T-helper 9 cell (primary cell): ENCODE measurements around the gene ABR.
"Not testable (repeated sequence)": the region's sequence is repeated elsewhere in the genome, so short reads cannot be mapped to it uniquely, and the experiment has no call there.

Experiments
- DNase-seq: peaks from one replicate; pipeline ENCODE4 v3.0.0-alpha.2; 2020

Gene ABR

GRCh38 chr17:979539-980405 is 200.0 kb downstream of the ABR start, which contains the start of gene NXN:
Gene NXN (minus strand): TSS chr17:979776.
- peak; percentile 95 for DNase-seq

GRCh38 chr17:979212-979538 is 200.6 kb downstream of the ABR start:
- DNase-seq = no peak

- DNase-seq = no peak
Observed at GRCh38 chr17:978103-979093, 201.4 kb downstream of the ABR start.

- DNase-seq = no peak
Observed at GRCh38 chr17:977166-977565, 202.6 kb downstream of the ABR start.

- no peak for DNase-seq
Observed at GRCh38 chr17:976312-976711, 203.5 kb downstream of the ABR start.

- no peak for DNase-seq
Observed at GRCh38 chr17:975371-975915, 204.3 kb downstream of the ABR start.

GRCh38 chr17:974778-975177 is 205.0 kb downstream of the ABR start:
- DNase-seq = not testable (repeated sequence)

- DNase-seq = no peak
Observed at GRCh38 chr17:973053-973452, 206.7 kb downstream of the ABR start.

- DNase-seq = not testable (repeated sequence)
Observed at GRCh38 chr17:971861-972260, 207.9 kb downstream of the ABR start.

- DNase-seq = no peak
Observed at GRCh38 chr17:970364-970763, 209.4 kb downstream of the ABR start.

GRCh38 chr17:969811-970355 is 209.9 kb downstream of the ABR start:
- no peak for DNase-seq

GRCh38 chr17:968812-969730 is 210.7 kb downstream of the ABR start:
- DNase-seq = no peak

- DNase-seq = no peak
Observed at GRCh38 chr17:967122-967521, 212.7 kb downstream of the ABR start.

GRCh38 chr17:965311-965989 is 214.3 kb downstream of the ABR start:
- DNase-seq = no peak

- DNase-seq = no peak
Observed at GRCh38 chr17:964876-965275, 214.9 kb downstream of the ABR start.

- no peak for DNase-seq
Observed at GRCh38 chr17:962670-963069, 217.1 kb downstream of the ABR start.

GRCh38 chr17:962166-962565 is 217.6 kb downstream of the ABR start:
- DNase-seq = no peak

GRCh38 chr17:958712-959451 is 220.9 kb downstream of the ABR start:
- no peak for DNase-seq

- no peak for DNase-seq
Observed at GRCh38 chr17:957856-958421, 221.8 kb downstream of the ABR start.

GRCh38 chr17:956905-957304 is 222.9 kb downstream of the ABR start:
- DNase-seq = no peak
